Fibroblast of lung (primary cell): ENCODE measurements around the gene IL20RA. TPM values are rescaled to one million over a fixed set of nuclear protein-coding genes. Genes with fewer than 3 reads are reported as not detected.

Experiments
- DNase-seq, 2 donors: peaks; one replicate each; pipeline versions ENCODE4 v3.0.0 to v3.0.0-alpha.2; 2010; ENCODE audit warnings: low read depth in 2 of 2
- H2AFZ ChIP-seq: 2 replicates; pipeline ENCODE4 v1.5.1; 2012; ENCODE audit warnings: low read length, control low read depth, inconsistent platforms
- H3K27ac ChIP-seq: 2 replicates; pipeline ENCODE4 v1.5.1; 2011; ENCODE audit warnings: low read length, control low read depth; ENCODE audit not compliant: insufficient read depth
- H3K27me3 ChIP-seq: 2 replicates; pipeline ENCODE4 v1.5.1; 2011; ENCODE audit warnings: mild to moderate bottlenecking, low read length; ENCODE audit not compliant: control insufficient read depth, insufficient read depth
- H3K36me3 ChIP-seq: 2 replicates; pipeline ENCODE4 v1.5.1; 2011; ENCODE audit warnings: low read length; ENCODE audit not compliant: control insufficient read depth, insufficient read depth
- H3K4me1 ChIP-seq: 2 replicates; pipeline ENCODE4 v1.5.1; 2011; ENCODE audit warnings: low read length; ENCODE audit not compliant: control insufficient read depth, insufficient read depth; ENCODE audit errors: extremely low read depth
- H3K4me2 ChIP-seq: 2 replicates; pipeline ENCODE4 v1.5.1; 2011; ENCODE audit warnings: low read length, control low read depth; ENCODE audit not compliant: insufficient read depth; ENCODE audit errors: extremely low read depth
- H3K4me3 ChIP-seq, 4 experiments: fragments of 200-600 bp in 1 of 4; sonication (generic) in 1 of 4; replicated peaks in 1 of 4; 2 replicates each; pipeline ENCODE4 v1.5.1; 2011 to 2016; ENCODE audit warnings: low read length in 4 of 4, low read depth in 3 of 4, mild to moderate bottlenecking in 3 of 4, control low read depth in 2 of 4, inconsistent platforms in 1 of 4, mixed read lengths in 1 of 4; ENCODE audit not compliant: insufficient read depth in 1 of 4; ENCODE audit errors: control extremely low read depth in 1 of 4
- H3K79me2 ChIP-seq: 2 replicates; pipeline ENCODE4 v1.5.1; 2012; ENCODE audit warnings: mild to moderate bottlenecking, low read length, inconsistent platforms; ENCODE audit not compliant: control insufficient read depth, insufficient read depth
- H3K9ac ChIP-seq: 2 replicates; pipeline ENCODE4 v1.5.1; 2011; ENCODE audit warnings: mild to moderate bottlenecking, low read length, control low read depth; ENCODE audit not compliant: insufficient read depth
- H3K9me3 ChIP-seq: 2 replicates; pipeline ENCODE4 v1.5.1; 2012; ENCODE audit warnings: low read depth, low read length; ENCODE audit not compliant: control insufficient read depth, insufficient read depth
- H4K20me1 ChIP-seq: 2 replicates; pipeline ENCODE4 v1.5.1; 2011; ENCODE audit warnings: low read length; ENCODE audit not compliant: control insufficient read depth, insufficient read depth; ENCODE audit errors: extremely low read depth
- EZH2 ChIP-seq: IDR thresholded peaks from 2 replicates; pipeline ENCODE4 v1.5.1; 2012; ENCODE audit warnings: low read length, control low read depth, mild to moderate bottlenecking; ENCODE audit errors: missing control alignments
- polyA plus RNA-seq, 2 donors: library from polyadenylated mRNA; depleted of rRNA in 1 of 2; stranded (reverse) in 1 of 2; unstranded in 1 of 2; fragments of >200 nt; gene quantifications; 2 replicates each; pipeline ENCODE4 v1.2.1, GENCODE V29; 2011 to 2012; ENCODE audit warnings: missing spikeins in 1 of 2
- total RNA-seq: library from RNA; depleted of rRNA; stranded (reverse); fragments of >200 nt; gene quantifications from 2 replicates; pipeline ENCODE4 v1.2.1, GENCODE V29; 2014
- TF ChIP-seq, protein P1 (sequence below), 2 donors: IDR thresholded peaks in 1 of 2; conservative IDR thresholded peaks in 1 of 2; 1 replicate in 1 of 2; 2 replicates in 1 of 2; pipeline ENCODE4 v1.5.1; 2011 to 2012; ENCODE audit warnings: low read length in 2 of 2, control low read depth in 1 of 2, inconsistent platforms in 1 of 2, low read depth in 1 of 2, mild to moderate bottlenecking in 1 of 2

IL20RA gene
- total and polyA plus RNA-seq, 2 donors (not counting 1 experiment from before 2014, with no cell fraction given), result 0.10 to 0.33 TPM

DNA sequence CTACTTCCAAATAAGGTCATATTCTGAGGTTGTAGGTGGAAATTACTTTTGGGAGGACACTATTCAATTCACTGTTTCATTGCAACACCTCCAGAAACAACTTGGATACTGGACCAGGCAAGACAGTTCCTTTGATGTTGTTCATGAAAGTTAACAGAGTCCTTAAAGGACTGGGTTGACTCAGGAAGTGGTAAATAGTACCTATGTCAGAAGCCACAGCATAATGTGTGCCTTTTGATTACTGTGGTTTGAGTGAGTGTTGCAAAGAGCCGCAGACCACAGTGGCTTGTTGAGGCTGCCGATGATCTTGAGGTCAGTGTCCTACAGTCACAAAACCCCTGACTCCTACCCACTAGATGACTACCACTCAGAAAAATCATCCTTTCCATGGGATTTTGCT, 10.9 kb downstream of the IL20RA start:
- H3K27ac ChIP-seq, result no peak overlapping the region
- no peak overlapping the region for H3K9ac ChIP-seq
- H3K4me1 ChIP-seq, result no peaks in the 10 kb centered on the region
- H3K4me3 ChIP-seq, result no peak overlapping the region
- no peak for TF ChIP-seq EZH2
- TF ChIP-seq, protein P1, sequence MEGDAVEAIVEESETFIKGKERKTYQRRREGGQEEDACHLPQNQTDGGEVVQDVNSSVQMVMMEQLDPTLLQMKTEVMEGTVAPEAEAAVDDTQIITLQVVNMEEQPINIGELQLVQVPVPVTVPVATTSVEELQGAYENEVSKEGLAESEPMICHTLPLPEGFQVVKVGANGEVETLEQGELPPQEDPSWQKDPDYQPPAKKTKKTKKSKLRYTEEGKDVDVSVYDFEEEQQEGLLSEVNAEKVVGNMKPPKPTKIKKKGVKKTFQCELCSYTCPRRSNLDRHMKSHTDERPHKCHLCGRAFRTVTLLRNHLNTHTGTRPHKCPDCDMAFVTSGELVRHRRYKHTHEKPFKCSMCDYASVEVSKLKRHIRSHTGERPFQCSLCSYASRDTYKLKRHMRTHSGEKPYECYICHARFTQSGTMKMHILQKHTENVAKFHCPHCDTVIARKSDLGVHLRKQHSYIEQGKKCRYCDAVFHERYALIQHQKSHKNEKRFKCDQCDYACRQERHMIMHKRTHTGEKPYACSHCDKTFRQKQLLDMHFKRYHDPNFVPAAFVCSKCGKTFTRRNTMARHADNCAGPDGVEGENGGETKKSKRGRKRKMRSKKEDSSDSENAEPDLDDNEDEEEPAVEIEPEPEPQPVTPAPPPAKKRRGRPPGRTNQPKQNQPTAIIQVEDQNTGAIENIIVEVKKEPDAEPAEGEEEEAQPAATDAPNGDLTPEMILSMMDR (conservative IDR thresholded peaks at IDR 0.05 in 1 of 2, IDR thresholded peaks at IDR 0.05 in 1 of 2; ENCODE audit: low read depth in 1 of 2, low read length in 2 of 2), result no peak
- no peaks in the 10 kb centered on the region for H3K36me3 ChIP-seq
- H2AFZ ChIP-seq, result no peak overlapping the region
- no peaks in the 10 kb centered on the region for H4K20me1 ChIP-seq
- peak in 1 of 2 donors; percentile 76 for DNase-seq
- H3K4me2 ChIP-seq, result no peak overlapping the region
- H3K27me3 ChIP-seq, result no peaks in the 10 kb centered on the region
- H3K79me2 ChIP-seq, result no peaks in the 10 kb centered on the region
- H3K9me3 ChIP-seq, result no peaks in the 10 kb centered on the region

DNA sequence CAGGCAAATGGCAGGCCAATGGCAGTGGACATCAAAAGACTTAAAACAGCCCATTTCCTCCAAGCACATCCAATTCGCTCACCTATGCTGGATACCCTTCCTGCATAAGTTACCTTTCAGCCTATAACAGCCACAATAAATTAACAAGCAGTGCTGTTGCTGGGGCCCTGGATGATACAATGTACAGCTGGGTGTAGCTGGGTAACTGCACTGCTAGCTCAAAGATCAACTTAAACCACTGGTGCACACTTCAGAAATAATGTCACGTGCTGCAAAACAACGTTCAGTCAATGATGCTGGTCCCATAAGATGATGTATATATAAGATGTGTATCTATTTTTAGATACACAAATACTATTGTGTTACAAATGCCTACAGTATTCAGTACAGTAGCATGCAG, 13.6 kb downstream of the IL20RA start:
- Histone ChIP-seq H2AFZ (no peak overlapping the region), H3K79me2 (no peaks in the 10 kb centered on the region), H3K9me3 (no peaks in the 10 kb centered on the region), H3K36me3 (no peaks in the 10 kb centered on the region), H3K4me3 (no peak overlapping the region), H3K4me2 (no peak overlapping the region), H3K4me1 (no peaks in the 10 kb centered on the region), H4K20me1 (no peaks in the 10 kb centered on the region), H3K27me3 (no peaks in the 10 kb centered on the region), H3K9ac (no peak overlapping the region), H3K27ac (no peak overlapping the region)
- no peak for DNase-seq
- TF ChIP-seq, protein P1 (conservative IDR thresholded peaks at IDR 0.05 in 1 of 2, IDR thresholded peaks at IDR 0.05 in 1 of 2; ENCODE audit: low read depth in 1 of 2, low read length in 2 of 2), result no peak
- no peak for TF ChIP-seq EZH2

DNA sequence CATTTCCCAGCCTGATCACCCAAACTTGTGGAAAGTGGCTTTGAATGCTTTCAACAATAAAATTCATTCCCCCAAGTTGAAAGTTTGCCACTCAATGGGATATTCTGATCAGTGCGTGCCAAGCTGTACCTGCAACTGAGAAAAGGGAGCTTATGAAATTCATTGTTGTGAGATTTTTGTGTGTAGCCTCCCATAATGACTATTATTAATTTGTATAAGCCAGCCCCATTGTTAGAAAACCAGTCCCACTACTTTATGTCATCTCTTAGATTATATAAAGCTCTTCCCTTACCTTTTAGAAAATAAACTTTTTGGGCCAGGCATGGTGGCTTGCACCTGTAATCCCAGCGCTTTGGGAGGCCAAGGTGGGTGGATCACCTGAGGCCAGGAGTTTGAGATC, 15.9 kb downstream of the IL20RA start:
- DNase-seq, result no peak
- Histone ChIP-seq H3K4me3 (no peak overlapping the region), H3K36me3 (no peaks in the 10 kb centered on the region), H3K4me2 (no peak overlapping the region), H3K27ac (no peak overlapping the region), H2AFZ (no peak overlapping the region), H3K4me1 (no peaks in the 10 kb centered on the region), H3K79me2 (no peaks in the 10 kb centered on the region), H3K27me3 (no peaks in the 10 kb centered on the region), H3K9me3 (no peaks in the 10 kb centered on the region), H3K9ac (no peak overlapping the region), H4K20me1 (no peaks in the 10 kb centered on the region)
- TF ChIP-seq, protein P1 (conservative IDR thresholded peaks at IDR 0.05 in 1 of 2, IDR thresholded peaks at IDR 0.05 in 1 of 2; ENCODE audit: low read depth in 1 of 2, low read length in 2 of 2), result no peak
- no peak for TF ChIP-seq EZH2
